ENCODE data around the gene EYA3. TPM values are rescaled to one million over a fixed set of nuclear protein-coding genes. Genes with fewer than 3 reads are reported as not detected.
A peak's percentile ranks its signal among the peaks of the same experiment; 100 is the strongest.

EYA3 gene
- total RNA-seq, 4 donors from 2014 or later: 8.4 to 14.5 (median 9.6) TPM

GRCh38 chr1:28091043-28091781 is 2.8 kb upstream of the EYA3 start:
- Histone ChIP-seq H3K4me3 (no peak overlapping the region), H3K27ac (no peak overlapping the region), H3K4me1 (peaks cover 0 to 24% (median 10%) of the 10 kb centered on the region in 3 donors), H3K9me3 (no peaks in the 10 kb centered on the region), H3K27me3 (peaks cover 29% of the 10 kb centered on the region), H3K36me3 (no peaks in the 10 kb centered on the region)
- peak; percentile 59 to 73 (median 62) for TF ChIP-seq CTCF (IDR thresholded peaks at IDR 0.05)
- TF ChIP-seq POLR2A (IDR thresholded peaks at IDR 0.05): no peak
- ATAC-seq: no peak
- 42 to 48% methylated on average over 6 of the region's 6 CpGs for WGBS, 2 donors (ENCODE audit: low coverage in 1 of 2)

GRCh38 chr1:28087614-28088167 is 719 bp downstream of the EYA3 start:
- peaks cover 11% of the 10 kb centered on the region for H3K27me3 ChIP-seq
- ATAC-seq: no peak

GRCh38 chr1:28086651-28087050 is 1.8 kb downstream of the EYA3 start:
- no peak for ATAC-seq
- peaks cover 0 to 28% (median 10%) of the 10 kb centered on the region in 3 donors for H3K4me1 ChIP-seq
- H3K27ac ChIP-seq: no peak overlapping the region
- H3K27me3 ChIP-seq: peaks cover under 1% of the 10 kb centered on the region
- 33 to 75% methylated on average over 1 of the region's 1 CpG for WGBS, 2 donors (ENCODE audit: low coverage in 1 of 2)
- TF ChIP-seq POLR2AphosphoS5 (IDR thresholded peaks at IDR 0.05) (no peak), POLR2A (IDR thresholded peaks at IDR 0.05) (no peak), CTCF (IDR thresholded peaks at IDR 0.05) (no peak), EP300 (IDR thresholded peaks at IDR 0.05) (no peak)
- no peaks in the 10 kb centered on the region for H3K9me3 ChIP-seq
- no peaks in the 10 kb centered on the region for H3K36me3 ChIP-seq
- no peak overlapping the region for H3K4me3 ChIP-seq

More at GRCh38 chr1:28087614-28088167, 719 bp downstream of the EYA3 start:
- Histone ChIP-seq H3K27ac (peak overlapping the region; percentile 87 to 91 (median 88)), H3K4me3 (peak overlapping the region; percentile 68 to 98), H3K36me3 (no peaks in the 10 kb centered on the region), H3K4me1 (peaks cover 0 to 28% (median 10%) of the 10 kb centered on the region in 3 donors), H3K9me3 (no peaks in the 10 kb centered on the region)
- WGBS, 2 donors (ENCODE audit: low coverage in 1 of 2): 2 to 3% methylated on average over 8 to 14 of the region's 16 CpGs
- TF ChIP-seq EP300 (IDR thresholded peaks at IDR 0.05) (no peak), POLR2AphosphoS5 (IDR thresholded peaks at IDR 0.05) (no peak), CTCF (IDR thresholded peaks at IDR 0.05) (no peak), POLR2A (IDR thresholded peaks at IDR 0.05) (no peak)

GRCh38 chr1:28085129-28085528 is 3.3 kb downstream of the EYA3 start:
- no peak overlapping the region for H3K27ac ChIP-seq
- ATAC-seq: no peak
- H3K36me3 ChIP-seq: peaks cover 0 to 6% of the 10 kb centered on the region in 2 donors
- no peak overlapping the region for H3K4me3 ChIP-seq
- H3K4me1 ChIP-seq: peaks cover 0 to 28% (median 10%) of the 10 kb centered on the region in 3 donors
- no peak for TF ChIP-seq CTCF (IDR thresholded peaks at IDR 0.05)
- TF ChIP-seq EP300 (IDR thresholded peaks at IDR 0.05): no peak
- TF ChIP-seq POLR2AphosphoS5 (IDR thresholded peaks at IDR 0.05): no peak
- no peak for TF ChIP-seq POLR2A (IDR thresholded peaks at IDR 0.05)
- no peaks in the 10 kb centered on the region for H3K27me3 ChIP-seq
- no peaks in the 10 kb centered on the region for H3K9me3 ChIP-seq
- WGBS, 2 donors (ENCODE audit: low coverage in 1 of 2): 83 to 86% methylated on average over 4 of the region's 5 CpGs

GRCh38 chr1:28083876-28084275 is 4.5 kb downstream of the EYA3 start:
- H3K27me3 ChIP-seq: no peaks in the 10 kb centered on the region

More at GRCh38 chr1:28083876-28084275, 4.5 kb downstream of the EYA3 start:
- H3K9me3 ChIP-seq: no peaks in the 10 kb centered on the region
- ATAC-seq: no peak
- no peak overlapping the region for H3K27ac ChIP-seq
- peaks cover 0 to 30% (median 10%) of the 10 kb centered on the region in 3 donors for H3K4me1 ChIP-seq
- peaks cover 0 to 13% of the 10 kb centered on the region in 2 donors for H3K36me3 ChIP-seq
- TF ChIP-seq POLR2A (IDR thresholded peaks at IDR 0.05): no peak
- no peak for TF ChIP-seq POLR2AphosphoS5 (IDR thresholded peaks at IDR 0.05)
- TF ChIP-seq CTCF (IDR thresholded peaks at IDR 0.05): no peak
- TF ChIP-seq EP300 (IDR thresholded peaks at IDR 0.05): no peak
- no peak overlapping the region for H3K4me3 ChIP-seq
- WGBS, 2 donors (ENCODE audit: low coverage in 1 of 2): 50 to 58% methylated on average over 1 of the region's 1 CpG

All from gastroesophageal sphincter (tissue), 4 donors.